Neural progenitor cell (in vitro differentiated cells): ENCODE results near the gene ERBB4. TPM values are rescaled to one million over a fixed set of nuclear protein-coding genes. Genes with fewer than 3 reads are reported as not detected.
"Not testable (repeated sequence)": the region's sequence is repeated elsewhere in the genome, so short reads cannot be mapped to it uniquely, and the experiment has no call there.

ENCODE experiments used
- DNase-seq: peaks from one replicate; pipeline ENCODE4 v3.0.0-alpha.2; 2016; ENCODE audit warnings: low spot score
- H2AFZ ChIP-seq: fragments of 200-600 bp; sonication (generic); replicated peaks from 2 replicates; pipeline ENCODE4 v1.6.1; 2016; ENCODE audit warnings: antibody characterized with exemption
- H3F3A ChIP-seq: fragments of 200-600 bp; sonication (generic); 2 replicates; pipeline ENCODE4 v1.6.1; 2016; ENCODE audit warnings: antibody characterized with exemption, low read depth
- H3K27ac ChIP-seq: fragments of 200-600 bp; sonication (generic); 2 replicates; pipeline ENCODE4 v1.5.1; 2016; ENCODE audit warnings: mild to moderate bottlenecking
- H3K27me3 ChIP-seq: fragments of 200-600 bp; sonication (generic); 2 replicates; pipeline ENCODE4 v1.6.1; 2016; ENCODE audit warnings: mild to moderate bottlenecking, moderate library complexity
- H3K36me3 ChIP-seq: fragments of 200-600 bp; sonication (generic); 2 replicates; pipeline ENCODE4 v1.5.1; 2016
- H3K4me1 ChIP-seq: fragments of 200-600 bp; sonication (generic); 2 replicates; pipeline ENCODE4 v1.6.1; 2016; ENCODE audit warnings: mixed run types
- H3K4me2 ChIP-seq: fragments of 200-600 bp; sonication (generic); 2 replicates; pipeline ENCODE4 v1.6.1; 2016
- H3K4me3 ChIP-seq: fragments of 200-600 bp; sonication (generic); 2 replicates; pipeline ENCODE4 v1.5.1; 2016
- H3K79me2 ChIP-seq: fragments of 200-600 bp; sonication (generic); 2 replicates; pipeline ENCODE4 v1.6.1; 2016; ENCODE audit warnings: low read depth
- H3K9ac ChIP-seq: fragments of 200-600 bp; sonication (generic); 2 replicates; pipeline ENCODE4 v1.6.1; 2016
- H3K9me3 ChIP-seq: fragments of 200-600 bp; sonication (generic); 2 replicates; pipeline ENCODE4 v1.5.1; 2016; ENCODE audit warnings: low read depth
- H4K20me1 ChIP-seq: fragments of 200-600 bp; sonication (generic); 2 replicates; pipeline ENCODE4 v1.6.1; 2016; ENCODE audit warnings: low read depth
- H3K27ac Mint-ChIP-seq: 3 replicates; pipeline ENCODE4 v1.8.0; 2021; ENCODE audit warnings: mixed read lengths
- H3K27me3 Mint-ChIP-seq: 2 replicates; pipeline ENCODE4 v1.8.0; 2022; ENCODE audit warnings: low read depth, mild to moderate bottlenecking, inconsistent platforms, moderate library complexity, mixed read lengths; ENCODE audit not compliant: insufficient read depth
- H3K36me3 Mint-ChIP-seq: 3 replicates; pipeline ENCODE4 v1.8.0; 2021; ENCODE audit warnings: mixed read lengths
- H3K4me1 Mint-ChIP-seq: 3 replicates; pipeline ENCODE4 v1.8.0; 2021; ENCODE audit warnings: mixed read lengths
- H3K4me3 Mint-ChIP-seq: 3 replicates; pipeline ENCODE4 v1.8.0; 2021; ENCODE audit warnings: mild to moderate bottlenecking, moderate library complexity, mixed read lengths
- H3K9me3 Mint-ChIP-seq: 3 replicates; pipeline ENCODE4 v1.8.0; 2020; ENCODE audit warnings: mixed read lengths
- EZH2 ChIP-seq: fragments of 200-600 bp; sonication (generic); IDR thresholded peaks from 2 replicates; pipeline ENCODE4 v1.6.1; 2017; ENCODE audit warnings: antibody characterized with exemption, mild to moderate bottlenecking, moderate library complexity
- EZH2phosphoT487 ChIP-seq: fragments of 200-600 bp; sonication (generic); IDR thresholded peaks from 2 replicates; pipeline ENCODE4 v1.6.1; 2017; ENCODE audit warnings: antibody characterized with exemption
- total RNA-seq: library from RNA; depleted of rRNA; stranded (reverse); fragments of >200 nt; gene quantifications from 2 replicates; pipeline ENCODE4 v1.2.3, GENCODE V29; 2015; ENCODE audit warnings: low replicate concordance
- TF ChIP-seq, protein P1 (sequence below): fragments of 200-600 bp; sonication (generic); IDR thresholded peaks from 2 replicates; pipeline ENCODE4 v1.5.1; 2017; ENCODE audit warnings: antibody characterized with exemption, mild to moderate bottlenecking

Gene ERBB4
- total RNA-seq, 1 donor from 2014 or later = 1.5 TPM

DNA sequence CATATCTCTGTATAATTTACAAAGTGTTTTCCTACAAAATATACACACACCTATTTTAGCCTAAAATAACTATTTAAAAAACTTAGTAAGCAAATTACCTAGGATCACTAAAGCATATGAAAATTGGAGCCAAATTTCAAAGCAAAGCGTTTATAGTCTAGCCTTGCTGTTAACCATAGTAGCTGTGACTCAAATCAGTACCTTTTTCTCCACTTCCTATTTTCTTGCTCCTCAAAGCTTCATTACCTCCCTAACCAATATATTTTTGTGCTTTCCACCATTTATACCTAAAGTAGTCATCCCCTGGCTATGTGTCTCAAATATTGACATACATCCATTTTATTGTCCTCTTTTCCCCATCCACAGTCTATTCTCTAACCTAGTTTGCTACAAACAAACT lies 73.1 kb downstream of the ERBB4 start:
- Histone ChIP-seq H3F3A (no peaks in the 10 kb centered on the region), H3K27ac (no peak overlapping the region), H3K27me3 (no peaks in the 10 kb centered on the region), H3K79me2 (no peaks in the 10 kb centered on the region), H3K4me2 (no peak overlapping the region), H3K36me3 (no peaks in the 10 kb centered on the region), H3K9me3 (no peaks in the 10 kb centered on the region), H3K4me1 (no peaks in the 10 kb centered on the region), H3K9ac (no peak overlapping the region), H2AFZ (no peak overlapping the region), H4K20me1 (no peaks in the 10 kb centered on the region), H3K4me3 (no peak overlapping the region)
- no peak overlapping the region for H3K4me3 Mint-ChIP-seq
- DNase-seq = no peak
- no peaks in the 10 kb centered on the region for H3K4me1 Mint-ChIP-seq
- peaks cover 54% of the 10 kb centered on the region for H3K36me3 Mint-ChIP-seq
- no peaks in the 10 kb centered on the region for H3K27me3 Mint-ChIP-seq
- H3K9me3 Mint-ChIP-seq = peaks cover 53% of the 10 kb centered on the region
- H3K27ac Mint-ChIP-seq = no peak overlapping the region
- no peak for TF ChIP-seq EZH2

DNA sequence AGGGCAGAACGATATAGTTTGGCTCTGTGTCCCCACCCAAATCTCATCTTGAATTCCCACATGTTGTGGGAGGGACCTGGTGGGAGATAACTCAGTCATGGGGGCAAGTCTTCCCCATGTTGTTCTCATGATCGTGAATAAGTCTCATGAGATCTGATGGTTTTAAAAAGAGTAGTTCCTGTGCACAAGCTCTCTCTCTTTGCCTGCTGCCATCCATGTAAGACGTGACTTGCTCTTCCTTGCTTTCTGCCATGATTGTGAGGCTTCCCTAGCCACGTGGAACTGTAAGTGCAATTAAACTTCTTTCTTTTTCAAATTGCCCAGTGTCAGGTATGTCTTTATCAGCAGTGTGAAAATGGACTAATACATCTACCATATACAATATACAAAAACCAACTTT lies 76.9 kb downstream of the ERBB4 start:
- Mint-ChIP-seq H3K36me3 (peaks cover 52% of the 10 kb centered on the region), H3K9me3 (peaks cover 47% of the 10 kb centered on the region)
- H3K27ac Mint-ChIP-seq = not testable (repeated sequence)

DNA sequence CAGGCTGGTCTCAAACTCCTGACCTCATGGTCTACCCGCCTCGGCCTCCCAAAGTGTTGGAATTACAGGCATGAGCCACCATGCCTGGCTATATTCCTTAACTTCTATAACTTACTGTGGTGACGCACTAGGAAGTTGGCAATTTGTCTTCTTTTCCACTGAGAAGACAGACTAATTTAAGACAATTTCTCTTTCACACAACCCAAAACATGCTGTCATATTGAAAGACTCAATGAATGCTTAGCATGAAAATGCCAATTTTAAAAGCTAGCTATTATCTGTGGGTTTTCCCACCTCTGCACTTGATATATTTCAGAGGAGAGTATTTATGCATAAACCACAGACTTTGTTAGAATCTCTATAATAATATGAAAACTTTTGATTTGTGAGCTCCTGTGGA lies 84.5 kb downstream of the ERBB4 start:
- H3K4me1 ChIP-seq = no peaks in the 10 kb centered on the region
- H2AFZ ChIP-seq = no peak overlapping the region
- no peaks in the 10 kb centered on the region for H3K79me2 ChIP-seq
- H3K36me3 Mint-ChIP-seq = peaks cover 18% of the 10 kb centered on the region
- peaks cover 29% of the 10 kb centered on the region for H3K4me1 Mint-ChIP-seq
- H3K4me2 ChIP-seq = no peak overlapping the region
- H3K4me3 ChIP-seq = no peak overlapping the region
- H3K27ac Mint-ChIP-seq = no peak overlapping the region
- H3K27ac ChIP-seq = no peak overlapping the region
- no peak overlapping the region for H3K9ac ChIP-seq
- H3K4me3 Mint-ChIP-seq = no peak overlapping the region
- H3K9me3 Mint-ChIP-seq = peaks cover 6% of the 10 kb centered on the region
- no peaks in the 10 kb centered on the region for H4K20me1 ChIP-seq
- H3K9me3 ChIP-seq = no peaks in the 10 kb centered on the region
- H3K36me3 ChIP-seq = no peaks in the 10 kb centered on the region
- H3K27me3 ChIP-seq = no peaks in the 10 kb centered on the region
- TF ChIP-seq EZH2phosphoT487 (no peak), EZH2 (no peak)
- TF ChIP-seq, protein P1, sequence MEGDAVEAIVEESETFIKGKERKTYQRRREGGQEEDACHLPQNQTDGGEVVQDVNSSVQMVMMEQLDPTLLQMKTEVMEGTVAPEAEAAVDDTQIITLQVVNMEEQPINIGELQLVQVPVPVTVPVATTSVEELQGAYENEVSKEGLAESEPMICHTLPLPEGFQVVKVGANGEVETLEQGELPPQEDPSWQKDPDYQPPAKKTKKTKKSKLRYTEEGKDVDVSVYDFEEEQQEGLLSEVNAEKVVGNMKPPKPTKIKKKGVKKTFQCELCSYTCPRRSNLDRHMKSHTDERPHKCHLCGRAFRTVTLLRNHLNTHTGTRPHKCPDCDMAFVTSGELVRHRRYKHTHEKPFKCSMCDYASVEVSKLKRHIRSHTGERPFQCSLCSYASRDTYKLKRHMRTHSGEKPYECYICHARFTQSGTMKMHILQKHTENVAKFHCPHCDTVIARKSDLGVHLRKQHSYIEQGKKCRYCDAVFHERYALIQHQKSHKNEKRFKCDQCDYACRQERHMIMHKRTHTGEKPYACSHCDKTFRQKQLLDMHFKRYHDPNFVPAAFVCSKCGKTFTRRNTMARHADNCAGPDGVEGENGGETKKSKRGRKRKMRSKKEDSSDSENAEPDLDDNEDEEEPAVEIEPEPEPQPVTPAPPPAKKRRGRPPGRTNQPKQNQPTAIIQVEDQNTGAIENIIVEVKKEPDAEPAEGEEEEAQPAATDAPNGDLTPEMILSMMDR = no peak
- DNase-seq = no peak
- no peaks in the 10 kb centered on the region for H3K27me3 Mint-ChIP-seq
- H3F3A ChIP-seq = no peaks in the 10 kb centered on the region

More for the DNA sequence above, 76.9 kb downstream of the ERBB4 start:
- not testable (repeated sequence) for H4K20me1 ChIP-seq, H3K9me3 ChIP-seq, H3K4me3 ChIP-seq, H2AFZ ChIP-seq, H3K4me3 Mint-ChIP-seq, H3K79me2 ChIP-seq, H3K36me3 ChIP-seq, H3F3A ChIP-seq, DNase-seq, H3K4me1 Mint-ChIP-seq, H3K4me1 ChIP-seq, H3K9ac ChIP-seq, H3K4me2 ChIP-seq, H3K27me3 Mint-ChIP-seq, H3K27ac ChIP-seq, H3K27me3 ChIP-seq

DNA sequence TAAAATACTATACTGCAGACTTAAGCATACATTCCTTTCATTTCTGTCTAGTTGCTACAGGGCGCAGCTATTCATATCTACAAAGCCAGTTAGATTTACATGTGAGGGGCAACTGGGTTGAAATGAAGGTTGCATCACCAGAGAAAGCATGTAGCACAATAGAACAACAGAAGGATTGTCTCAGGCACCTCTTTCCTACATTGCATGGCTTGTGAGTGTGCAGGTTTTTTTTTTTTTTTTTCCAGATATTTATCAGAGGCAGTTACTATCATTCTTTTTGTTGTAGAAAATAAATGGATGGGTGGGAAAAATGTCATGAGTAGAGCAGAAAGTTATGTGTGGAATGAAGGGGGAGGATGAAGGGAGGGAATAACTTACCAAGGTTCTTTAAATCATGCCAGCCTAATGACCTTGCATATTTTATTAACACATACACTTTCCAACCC lies 86.8 kb downstream of the ERBB4 start:
- Histone ChIP-seq H3K4me1 (no peaks in the 10 kb centered on the region), H3K27me3 (no peaks in the 10 kb centered on the region), H3K4me3 (no peak overlapping the region), H3K36me3 (no peaks in the 10 kb centered on the region), H2AFZ (no peak overlapping the region), H3K79me2 (no peaks in the 10 kb centered on the region), H3K9ac (no peak overlapping the region), H3K4me2 (no peak overlapping the region), H3K27ac (no peak overlapping the region), H3K9me3 (no peaks in the 10 kb centered on the region), H4K20me1 (no peaks in the 10 kb centered on the region), H3F3A (no peaks in the 10 kb centered on the region)
- Mint-ChIP-seq H3K4me1 (peaks cover 48% of the 10 kb centered on the region), H3K27ac (peak overlapping the region; percentile 93), H3K27me3 (no peaks in the 10 kb centered on the region), H3K9me3 (no peaks in the 10 kb centered on the region), H3K4me3 (peak overlapping the region; percentile 22), H3K36me3 (peaks cover 12% of the 10 kb centered on the region)
- DNase-seq = no peak
- TF ChIP-seq EZH2phosphoT487 = no peak

DNA sequence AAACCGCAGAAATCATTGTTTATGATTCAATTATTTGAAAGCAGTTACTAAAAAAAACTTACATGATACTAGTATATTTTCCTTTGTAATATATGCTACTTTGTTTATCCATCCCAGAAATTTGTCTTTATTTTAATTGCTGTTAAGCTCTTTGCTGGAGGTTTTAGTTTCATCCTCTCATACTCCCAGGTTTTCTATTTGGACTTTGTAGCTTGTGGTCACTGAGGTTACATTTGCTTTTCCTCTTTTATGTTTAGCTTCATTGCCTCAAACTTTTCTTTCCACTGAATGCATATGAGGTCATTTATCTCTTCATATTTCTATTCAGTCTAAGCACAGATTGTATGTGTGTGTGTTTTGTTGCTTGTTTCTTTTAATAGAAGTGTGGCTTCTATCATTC lies 89.9 kb downstream of the ERBB4 start:
- H3K4me1 Mint-ChIP-seq = peaks cover 48% of the 10 kb centered on the region
- no peak for TF ChIP-seq EZH2phosphoT487
- TF ChIP-seq, protein P1 = no peak
- no peak for TF ChIP-seq EZH2
- H3K36me3 Mint-ChIP-seq = peaks cover 31% of the 10 kb centered on the region
- Histone ChIP-seq H3K9ac (no peak overlapping the region), H4K20me1 (no peaks in the 10 kb centered on the region), H3K4me3 (no peak overlapping the region), H3K36me3 (no peaks in the 10 kb centered on the region), H3F3A (no peaks in the 10 kb centered on the region), H3K27ac (no peak overlapping the region), H3K4me1 (no peaks in the 10 kb centered on the region), H3K79me2 (no peaks in the 10 kb centered on the region), H2AFZ (no peak overlapping the region), H3K9me3 (no peaks in the 10 kb centered on the region), H3K4me2 (no peak overlapping the region), H3K27me3 (no peaks in the 10 kb centered on the region)
- peak overlapping the region; percentile 96 for H3K27ac Mint-ChIP-seq
- DNase-seq = no peak
- H3K9me3 Mint-ChIP-seq = peaks cover 25% of the 10 kb centered on the region
- peaks cover 3% of the 10 kb centered on the region for H3K27me3 Mint-ChIP-seq
- no peak overlapping the region for H3K4me3 Mint-ChIP-seq
